Spleen (tissue), 7 donors: ENCODE results near the gene C11orf91.

Experiments
- POLR2A ChIP-seq, 3 donors: fragments of 450-650 bp; IDR thresholded peaks; one replicate each; pipeline ENCODE4 v1.5.1; 2017; ENCODE audit warnings: antibody characterized with exemption in 3 of 3, mild to moderate bottlenecking in 1 of 3
- POLR2AphosphoS5 ChIP-seq, 3 donors: sonication (generic); formaldehyde crosslinking; IDR thresholded peaks; one replicate each; pipeline ENCODE4 v1.5.1; 2017; ENCODE audit warnings: antibody characterized with exemption in 3 of 3
- TF ChIP-seq, protein P1 (sequence below), 11 experiments: fragments of 200-600 bp in 7 of 11; fragments of 450-650 bp in 4 of 11; sonication (generic) in 4 of 11; IDR thresholded peaks in 8 of 11; conservative IDR thresholded peaks in 3 of 11; 1 replicate in 7 of 11; 2 replicates in 4 of 11; pipeline versions ENCODE4 v1.4.0 to v1.8.0; 2016 to 2021; ENCODE audit warnings: antibody characterized with exemption in 11 of 11, inconsistent platforms in 4 of 11, mild to moderate bottlenecking in 1 of 11
- donor health status: DM: no; HTN: no; CAD: no; lungs with moderate emphysema.
- donor health status: DM: no; HTN: no; CAD: no.
- donor health status: DM: no; HTN: no; CAD: no.

DNA sequence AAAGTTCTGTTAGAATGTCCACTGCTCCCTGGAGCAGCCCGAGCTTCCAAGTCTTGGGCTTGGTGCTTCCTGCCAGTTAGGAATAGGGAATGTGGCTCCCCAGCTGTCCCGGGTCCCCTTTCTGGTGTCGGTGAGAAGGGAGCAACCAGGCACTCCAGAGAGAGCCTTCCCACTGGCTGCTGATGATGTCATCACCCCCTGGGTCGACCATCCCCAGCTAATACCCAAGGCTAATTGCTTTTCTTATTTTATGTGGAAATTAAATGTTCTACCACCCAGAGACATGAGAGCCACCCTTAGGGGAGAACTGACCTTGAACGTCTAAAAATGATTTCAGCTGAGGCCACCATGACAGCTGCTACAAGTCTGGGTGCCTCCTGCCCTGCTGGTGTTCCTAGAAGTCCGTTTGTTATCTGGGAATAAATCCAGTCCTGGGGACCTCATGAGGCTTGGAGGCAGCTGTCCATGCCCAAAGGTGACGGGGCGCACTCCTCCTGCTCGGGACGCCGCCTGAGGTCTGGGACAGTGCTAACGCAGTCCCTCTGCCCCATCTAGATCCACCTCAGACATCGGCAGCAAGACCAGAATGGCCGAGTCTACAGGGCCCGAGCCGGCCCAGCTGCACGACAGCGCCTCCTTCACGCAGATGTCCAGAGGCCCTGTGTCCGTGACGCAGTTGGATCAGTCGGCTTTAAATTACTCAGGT lies 42.3 kb downstream of the C11orf91 start:
- TF ChIP-seq POLR2A (IDR thresholded peaks at IDR 0.05), result no peak
- TF ChIP-seq, protein P1, sequence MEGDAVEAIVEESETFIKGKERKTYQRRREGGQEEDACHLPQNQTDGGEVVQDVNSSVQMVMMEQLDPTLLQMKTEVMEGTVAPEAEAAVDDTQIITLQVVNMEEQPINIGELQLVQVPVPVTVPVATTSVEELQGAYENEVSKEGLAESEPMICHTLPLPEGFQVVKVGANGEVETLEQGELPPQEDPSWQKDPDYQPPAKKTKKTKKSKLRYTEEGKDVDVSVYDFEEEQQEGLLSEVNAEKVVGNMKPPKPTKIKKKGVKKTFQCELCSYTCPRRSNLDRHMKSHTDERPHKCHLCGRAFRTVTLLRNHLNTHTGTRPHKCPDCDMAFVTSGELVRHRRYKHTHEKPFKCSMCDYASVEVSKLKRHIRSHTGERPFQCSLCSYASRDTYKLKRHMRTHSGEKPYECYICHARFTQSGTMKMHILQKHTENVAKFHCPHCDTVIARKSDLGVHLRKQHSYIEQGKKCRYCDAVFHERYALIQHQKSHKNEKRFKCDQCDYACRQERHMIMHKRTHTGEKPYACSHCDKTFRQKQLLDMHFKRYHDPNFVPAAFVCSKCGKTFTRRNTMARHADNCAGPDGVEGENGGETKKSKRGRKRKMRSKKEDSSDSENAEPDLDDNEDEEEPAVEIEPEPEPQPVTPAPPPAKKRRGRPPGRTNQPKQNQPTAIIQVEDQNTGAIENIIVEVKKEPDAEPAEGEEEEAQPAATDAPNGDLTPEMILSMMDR (IDR thresholded peaks at IDR 0.05 in 8 of 11, conservative IDR thresholded peaks at IDR 0.05 in 3 of 11), result no peak
- TF ChIP-seq POLR2AphosphoS5 (IDR thresholded peaks at IDR 0.05), result no peak
